Measurements from ENCODE around the gene S100A8.
A peak's percentile ranks its signal among the peaks of the same experiment; 100 is the strongest.

S100A8 gene

DNA sequence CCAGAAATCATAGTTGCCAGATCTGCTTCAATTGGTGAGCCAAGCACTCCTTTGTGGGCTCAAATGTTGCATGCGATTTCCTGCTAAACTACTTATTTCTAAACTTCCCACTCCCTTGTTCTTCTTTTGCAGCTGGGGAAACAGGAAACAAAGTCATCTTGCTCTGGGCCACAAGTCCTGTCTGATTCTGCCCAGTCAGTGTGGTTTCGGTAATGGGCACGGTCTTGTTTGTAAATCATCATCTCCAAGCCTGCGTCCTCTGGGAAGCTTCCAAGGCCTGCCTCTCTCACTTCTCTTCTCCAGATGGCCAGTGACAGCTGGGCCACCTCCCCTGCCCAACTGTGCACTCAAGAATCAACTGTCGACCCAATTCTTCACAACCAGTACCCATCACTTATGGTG, 4.4 kb downstream of the S100A8 start:
- in situ Hi-C loops (cut with HindIII; ENCODE audit: low sequenced_read_pairs) = no loop called here
- H3K4me3 ChIP-seq (ENCODE audit: low read depth, low read length) = no peak overlapping the region
- no peak for DNase-seq (ENCODE audit: low read depth)
- TF ChIP-seq, protein P1, sequence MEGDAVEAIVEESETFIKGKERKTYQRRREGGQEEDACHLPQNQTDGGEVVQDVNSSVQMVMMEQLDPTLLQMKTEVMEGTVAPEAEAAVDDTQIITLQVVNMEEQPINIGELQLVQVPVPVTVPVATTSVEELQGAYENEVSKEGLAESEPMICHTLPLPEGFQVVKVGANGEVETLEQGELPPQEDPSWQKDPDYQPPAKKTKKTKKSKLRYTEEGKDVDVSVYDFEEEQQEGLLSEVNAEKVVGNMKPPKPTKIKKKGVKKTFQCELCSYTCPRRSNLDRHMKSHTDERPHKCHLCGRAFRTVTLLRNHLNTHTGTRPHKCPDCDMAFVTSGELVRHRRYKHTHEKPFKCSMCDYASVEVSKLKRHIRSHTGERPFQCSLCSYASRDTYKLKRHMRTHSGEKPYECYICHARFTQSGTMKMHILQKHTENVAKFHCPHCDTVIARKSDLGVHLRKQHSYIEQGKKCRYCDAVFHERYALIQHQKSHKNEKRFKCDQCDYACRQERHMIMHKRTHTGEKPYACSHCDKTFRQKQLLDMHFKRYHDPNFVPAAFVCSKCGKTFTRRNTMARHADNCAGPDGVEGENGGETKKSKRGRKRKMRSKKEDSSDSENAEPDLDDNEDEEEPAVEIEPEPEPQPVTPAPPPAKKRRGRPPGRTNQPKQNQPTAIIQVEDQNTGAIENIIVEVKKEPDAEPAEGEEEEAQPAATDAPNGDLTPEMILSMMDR (IDR thresholded peaks at IDR 0.05; ENCODE audit: low read depth, low read length, missing control alignments) = no peak

DNA sequence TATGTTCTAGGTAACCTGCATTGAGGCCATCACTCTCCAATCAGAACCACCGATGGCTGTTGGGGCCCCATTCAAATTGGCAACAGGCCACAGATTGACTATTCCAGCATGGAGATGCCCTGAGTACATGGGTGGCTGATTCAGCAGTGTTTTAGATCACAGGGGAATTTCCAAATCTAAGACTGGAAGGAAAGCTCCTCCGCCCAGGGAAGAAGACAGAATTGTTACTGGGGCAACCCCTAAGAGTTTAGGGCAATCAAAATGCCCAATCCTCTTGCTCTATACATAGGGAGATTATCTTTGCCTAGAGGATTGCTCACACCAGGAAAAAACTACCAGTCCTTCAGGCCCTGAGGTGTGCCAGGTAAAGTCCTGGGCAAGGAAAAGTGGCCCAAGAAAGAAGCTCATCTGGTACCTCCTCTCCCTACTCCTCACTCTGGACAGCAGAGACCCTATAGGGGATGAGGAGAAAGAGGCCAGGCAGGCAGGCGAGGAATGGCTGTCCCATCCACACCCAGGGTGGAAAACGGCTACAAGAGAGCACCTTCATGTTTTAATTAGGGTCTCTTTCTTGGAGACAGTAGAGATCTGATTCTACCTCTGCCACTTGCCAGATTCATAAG, 5.8 kb downstream of the S100A8 start:
- TF ChIP-seq, protein P1 (IDR thresholded peaks at IDR 0.05; ENCODE audit: low read depth, low read length, missing control alignments) = no peak
- no peak for DNase-seq (ENCODE audit: low read depth)
- in situ Hi-C loops (cut with HindIII; ENCODE audit: low sequenced_read_pairs) = no loop called here
- H3K4me3 ChIP-seq (ENCODE audit: low read depth, low read length) = no peak overlapping the region

DNA sequence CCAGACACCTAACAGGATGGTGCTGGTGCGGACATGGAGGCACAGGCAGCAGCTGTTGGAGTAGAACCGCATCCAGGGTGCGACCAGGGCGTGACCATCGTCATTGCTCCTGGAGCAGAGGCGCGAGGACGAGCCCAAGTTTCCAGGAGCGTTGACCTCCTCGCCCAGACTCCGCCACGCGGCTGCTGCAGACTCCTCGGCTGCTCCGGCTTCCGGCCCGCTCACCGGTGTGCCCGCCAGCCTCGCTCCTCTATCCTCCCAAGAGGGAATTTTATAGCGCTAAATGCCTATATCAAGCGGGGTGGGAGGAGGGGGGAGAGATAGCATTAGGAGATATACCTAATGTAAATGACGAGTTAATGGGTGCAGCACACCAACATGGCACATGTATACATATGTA, 10.2 kb downstream of the S100A8 start:
- TF ChIP-seq, protein P1 (IDR thresholded peaks at IDR 0.05; ENCODE audit: low read depth, low read length, missing control alignments) = no peak
- no peak for DNase-seq (ENCODE audit: low read depth)
- in situ Hi-C loops (cut with HindIII; ENCODE audit: low sequenced_read_pairs) = no loop called here
- no peak overlapping the region for H3K4me3 ChIP-seq (ENCODE audit: low read depth, low read length)

DNA sequence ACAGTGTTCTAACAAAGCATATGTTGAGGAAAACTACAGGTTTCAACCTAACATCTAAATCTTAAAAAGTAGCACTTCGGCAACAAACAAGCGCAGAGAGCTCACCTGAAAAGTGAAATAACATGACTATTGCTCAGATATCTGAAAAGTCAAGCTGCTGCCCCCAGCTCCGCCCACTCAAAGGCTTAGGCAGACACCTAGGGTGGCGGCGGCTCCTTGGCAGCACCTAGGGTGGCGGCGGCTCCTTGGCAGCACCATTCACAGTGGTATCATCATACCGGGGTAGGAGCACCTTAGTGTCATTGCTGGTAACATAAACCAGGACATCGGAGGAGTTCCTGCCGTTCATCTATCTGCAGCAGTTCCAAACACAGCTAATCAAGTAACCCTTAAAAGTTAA, 11.3 kb downstream of the S100A8 start:
- H3K4me3 ChIP-seq (ENCODE audit: low read depth, low read length) = no peak overlapping the region
- DNase-seq (ENCODE audit: low read depth) = no peak
- TF ChIP-seq, protein P1 (IDR thresholded peaks at IDR 0.05; ENCODE audit: low read depth, low read length, missing control alignments) = no peak
- in situ Hi-C loops (cut with HindIII; ENCODE audit: low sequenced_read_pairs) = no loop called here

DNA sequence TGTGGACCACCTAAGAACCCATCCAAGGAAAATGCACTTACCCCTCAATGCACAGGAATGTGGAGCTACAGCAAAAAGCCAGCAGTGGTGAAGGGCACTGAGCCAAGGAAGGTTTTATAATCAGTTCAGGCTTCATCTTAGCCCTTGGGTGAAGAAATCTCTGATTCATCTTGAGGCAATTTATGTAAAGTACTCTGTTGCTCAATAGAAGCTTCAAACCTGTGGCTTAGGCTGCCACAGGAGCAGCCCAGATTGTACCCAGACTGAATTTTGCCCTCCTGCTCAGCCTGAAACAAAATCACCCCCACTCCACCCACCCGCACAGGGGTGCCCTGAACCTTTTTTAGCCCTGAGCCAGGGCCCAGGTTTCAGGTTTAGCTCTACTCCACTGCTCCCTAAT, 15.4 kb downstream of the S100A8 start, which contains the start of gene S100A12:
Gene S100A12 (minus strand): TSS at position 111 of the 400 bp plus-strand sequence. CDS start 1,029 bp downstream, outside the sequence.
- DNase-seq (ENCODE audit: low read depth) = peak; percentile 24
- no peak within 1 kb of the TSS for H3K4me3 ChIP-seq (ENCODE audit: low read depth, low read length)
- in situ Hi-C loops (cut with HindIII; ENCODE audit: low sequenced_read_pairs) = no loop called here
- TF ChIP-seq, protein P1 (IDR thresholded peaks at IDR 0.05; ENCODE audit: low read depth, low read length, missing control alignments) = no peak

DNA sequence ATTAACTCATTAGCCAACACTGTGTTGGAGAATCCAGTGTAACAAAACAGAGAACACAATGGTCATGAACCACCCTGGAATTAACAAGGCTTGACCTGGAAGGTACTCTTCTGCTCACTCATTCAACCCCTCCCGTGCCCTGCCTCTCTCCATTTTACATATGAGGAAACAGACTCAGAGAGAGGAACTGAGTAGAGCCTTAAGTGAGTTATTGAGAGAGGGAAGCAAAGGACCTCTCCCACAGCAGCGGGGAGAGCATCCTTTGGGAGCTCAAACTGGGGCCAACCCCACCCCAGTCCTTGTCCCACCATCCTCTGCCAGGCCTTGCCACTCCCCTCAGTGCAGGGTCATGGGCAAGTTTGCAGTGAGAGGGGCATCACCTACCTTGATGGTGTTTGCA, 16.8 kb downstream of the S100A8 start:
- no peak overlapping the region for H3K4me3 ChIP-seq (ENCODE audit: low read depth, low read length)
- TF ChIP-seq, protein P1 (IDR thresholded peaks at IDR 0.05; ENCODE audit: low read depth, low read length, missing control alignments) = no peak
- no peak for DNase-seq (ENCODE audit: low read depth)
- in situ Hi-C loops (cut with HindIII; ENCODE audit: low sequenced_read_pairs) = no loop called here

All from astrocyte of the cerebellum (primary cell).